ENCODE results near the gene DNAH1. TPM values are rescaled to one million over a fixed set of nuclear protein-coding genes. Genes with fewer than 3 reads are reported as not detected.

DNAH1 gene
- total and polyA plus RNA-seq, 2 of the 13 experiments (the other 11 are each of a cell fraction or from before 2014, with no cell fraction given) = 0.64 to 3.5 TPM

DNA sequence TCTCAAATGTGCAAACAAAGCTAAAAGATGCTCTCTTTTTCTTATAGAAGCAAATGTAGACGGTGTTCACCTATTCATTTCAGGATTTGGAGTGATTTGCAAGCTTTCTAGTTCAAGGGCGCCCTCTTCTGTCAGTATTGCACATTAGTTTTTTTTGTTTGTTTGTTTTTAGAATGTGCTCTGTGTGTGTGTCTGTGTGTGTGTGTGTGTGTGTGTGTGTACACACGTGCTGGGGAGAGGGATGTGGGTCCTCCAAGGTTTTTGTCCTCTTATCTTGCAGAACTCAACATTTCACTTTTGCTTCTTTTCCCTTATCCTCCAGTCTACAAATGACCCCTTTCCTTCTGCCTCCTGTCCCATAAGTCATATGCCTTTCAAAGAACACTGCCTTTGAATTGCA lies 23.5 kb downstream of the DNAH1 start (continued):
- TF ChIP-seq, protein P1, sequence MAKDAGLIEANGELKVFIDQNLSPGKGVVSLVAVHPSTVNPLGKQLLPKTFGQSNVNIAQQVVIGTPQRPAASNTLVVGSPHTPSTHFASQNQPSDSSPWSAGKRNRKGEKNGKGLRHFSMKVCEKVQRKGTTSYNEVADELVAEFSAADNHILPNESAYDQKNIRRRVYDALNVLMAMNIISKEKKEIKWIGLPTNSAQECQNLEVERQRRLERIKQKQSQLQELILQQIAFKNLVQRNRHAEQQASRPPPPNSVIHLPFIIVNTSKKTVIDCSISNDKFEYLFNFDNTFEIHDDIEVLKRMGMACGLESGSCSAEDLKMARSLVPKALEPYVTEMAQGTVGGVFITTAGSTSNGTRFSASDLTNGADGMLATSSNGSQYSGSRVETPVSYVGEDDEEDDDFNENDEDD (CRISPR knock-in tag; IDR thresholded peaks at IDR 0.05; ENCODE audit: borderline replicate concordance) = no peak
- TF ChIP-seq ZNF333 (CRISPR knock-in tag; IDR thresholded peaks at IDR 0.05; ENCODE audit: borderline replicate concordance) (no peak), RNF2 (conservative IDR thresholded peaks at IDR 0.05; ENCODE audit: low read depth) (no peak), MXI1 (IDR thresholded peaks at IDR 0.05; ENCODE audit: borderline replicate concordance, low read depth, low read length) (no peak), ZNF235 (CRISPR knock-in tag; IDR thresholded peaks at IDR 0.05; ENCODE audit: borderline replicate concordance) (no peak), JUN (CRISPR knock-in tag; IDR thresholded peaks at IDR 0.05) (no peak)
- TF ChIP-seq, protein P2, sequence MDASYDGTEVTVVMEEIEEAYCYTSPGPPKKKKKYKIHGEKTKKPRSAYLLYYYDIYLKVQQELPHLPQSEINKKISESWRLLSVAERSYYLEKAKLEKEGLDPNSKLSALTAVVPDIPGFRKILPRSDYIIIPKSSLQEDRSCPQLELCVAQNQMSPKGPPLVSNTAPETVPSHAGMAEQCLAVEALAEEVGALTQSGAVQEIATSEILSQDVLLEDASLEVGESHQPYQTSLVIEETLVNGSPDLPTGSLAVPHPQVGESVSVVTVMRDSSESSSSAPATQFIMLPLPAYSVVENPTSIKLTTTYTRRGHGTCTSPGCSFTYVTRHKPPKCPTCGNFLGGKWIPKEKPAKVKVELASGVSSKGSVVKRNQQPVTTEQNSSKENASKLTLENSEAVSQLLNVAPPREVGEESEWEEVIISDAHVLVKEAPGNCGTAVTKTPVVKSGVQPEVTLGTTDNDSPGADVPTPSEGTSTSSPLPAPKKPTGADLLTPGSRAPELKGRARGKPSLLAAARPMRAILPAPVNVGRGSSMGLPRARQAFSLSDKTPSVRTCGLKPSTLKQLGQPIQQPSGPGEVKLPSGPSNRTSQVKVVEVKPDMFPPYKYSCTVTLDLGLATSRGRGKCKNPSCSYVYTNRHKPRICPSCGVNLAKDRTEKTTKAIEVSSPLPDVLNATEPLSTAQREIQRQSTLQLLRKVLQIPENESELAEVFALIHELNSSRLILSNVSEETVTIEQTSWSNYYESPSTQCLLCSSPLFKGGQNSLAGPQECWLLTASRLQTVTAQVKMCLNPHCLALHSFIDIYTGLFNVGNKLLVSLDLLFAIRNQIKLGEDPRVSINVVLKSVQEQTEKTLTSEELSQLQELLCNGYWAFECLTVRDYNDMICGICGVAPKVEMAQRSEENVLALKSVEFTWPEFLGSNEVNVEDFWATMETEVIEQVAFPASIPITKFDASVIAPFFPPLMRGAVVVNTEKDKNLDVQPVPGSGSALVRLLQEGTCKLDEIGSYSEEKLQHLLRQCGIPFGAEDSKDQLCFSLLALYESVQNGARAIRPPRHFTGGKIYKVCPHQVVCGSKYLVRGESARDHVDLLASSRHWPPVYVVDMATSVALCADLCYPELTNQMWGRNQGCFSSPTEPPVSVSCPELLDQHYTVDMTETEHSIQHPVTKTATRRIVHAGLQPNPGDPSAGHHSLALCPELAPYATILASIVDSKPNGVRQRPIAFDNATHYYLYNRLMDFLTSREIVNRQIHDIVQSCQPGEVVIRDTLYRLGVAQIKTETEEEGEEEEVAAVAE (CRISPR knock-in tag; IDR thresholded peaks at IDR 0.05; ENCODE audit: borderline replicate concordance) = no peak
- TF ChIP-seq, protein P3, sequence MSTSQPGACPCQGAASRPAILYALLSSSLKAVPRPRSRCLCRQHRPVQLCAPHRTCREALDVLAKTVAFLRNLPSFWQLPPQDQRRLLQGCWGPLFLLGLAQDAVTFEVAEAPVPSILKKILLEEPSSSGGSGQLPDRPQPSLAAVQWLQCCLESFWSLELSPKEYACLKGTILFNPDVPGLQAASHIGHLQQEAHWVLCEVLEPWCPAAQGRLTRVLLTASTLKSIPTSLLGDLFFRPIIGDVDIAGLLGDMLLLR (CRISPR knock-in tag; IDR thresholded peaks at IDR 0.05) = no peak
- TF ChIP-seq, protein P4, sequence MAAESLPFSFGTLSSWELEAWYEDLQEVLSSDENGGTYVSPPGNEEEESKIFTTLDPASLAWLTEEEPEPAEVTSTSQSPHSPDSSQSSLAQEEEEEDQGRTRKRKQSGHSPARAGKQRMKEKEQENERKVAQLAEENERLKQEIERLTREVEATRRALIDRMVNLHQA (CRISPR knock-in tag; IDR thresholded peaks at IDR 0.05) = no peak
